DMS 273 treated with DMSO at 0.1 percent for 48 hours (cell line): Measurements from ENCODE around the gene THY1.
"Not testable (repeated sequence)": the region's sequence is repeated elsewhere in the genome, so short reads cannot be mapped to it uniquely, and the experiment has no call there.

Experiments
- DNase-seq: peaks from one replicate; lab custom pipeline; 2025; lab: John Stamatoyannopoulos, UW

Gene THY1

GRCh38 chr11:119418759-119419158 lies 4.2 kb downstream of the THY1 start:
- DNase-seq = no peak

- no peak for DNase-seq
These were observed 5.0 kb downstream of the THY1 start for GRCh38 chr11:119417726-119418540.

GRCh38 chr11:119416606-119417580 lies 6.1 kb downstream of the THY1 start:
- no peak for DNase-seq

- DNase-seq = no peak
These were observed 7.0 kb downstream of the THY1 start for GRCh38 chr11:119415966-119416365.

GRCh38 chr11:119415517-119415916 lies 7.5 kb downstream of the THY1 start:
- no peak for DNase-seq

- DNase-seq = no peak
These were observed 8.2 kb downstream of the THY1 start for GRCh38 chr11:119414734-119415133.

- DNase-seq = no peak
These were observed 8.7 kb downstream of the THY1 start for GRCh38 chr11:119414321-119414720.

GRCh38 chr11:119412072-119412471 lies 10.9 kb downstream of the THY1 start:
- no peak for DNase-seq

GRCh38 chr11:119410501-119410900 lies 12.5 kb downstream of the THY1 start:
- no peak for DNase-seq

- DNase-seq = no peak
These were observed 13.2 kb downstream of the THY1 start for GRCh38 chr11:119409731-119410130.

GRCh38 chr11:119406005-119406404 lies 17.0 kb downstream of the THY1 start:
- DNase-seq = no peak

- not testable (repeated sequence) for DNase-seq
These were observed 17.5 kb downstream of the THY1 start for GRCh38 chr11:119405448-119405847.

- DNase-seq = no peak
These were observed 18.1 kb downstream of the THY1 start for GRCh38 chr11:119404872-119405271.

GRCh38 chr11:119403021-119403420 lies 20.0 kb downstream of the THY1 start:
- no peak for DNase-seq

- no peak for DNase-seq
These were observed 20.5 kb downstream of the THY1 start for GRCh38 chr11:119402470-119402869.

GRCh38 chr11:119400860-119401259 lies 22.1 kb downstream of the THY1 start:
- no peak for DNase-seq

GRCh38 chr11:119397740-119398139 lies 25.2 kb downstream of the THY1 start:
- DNase-seq = no peak

GRCh38 chr11:119396835-119397234 lies 26.1 kb downstream of the THY1 start:
- DNase-seq = no peak

GRCh38 chr11:119391275-119391674 lies 31.7 kb downstream of the THY1 start:
- no peak for DNase-seq

- DNase-seq = no peak
These were observed 33.2 kb downstream of the THY1 start for GRCh38 chr11:119389611-119390254.

GRCh38 chr11:119388103-119388502 lies 34.9 kb downstream of the THY1 start:
- no peak for DNase-seq

GRCh38 chr11:119384332-119384731 lies 38.6 kb downstream of the THY1 start:
- DNase-seq = no peak
